Measurements from ENCODE around the gene GPX4.

The GPX4 gene

DNA sequence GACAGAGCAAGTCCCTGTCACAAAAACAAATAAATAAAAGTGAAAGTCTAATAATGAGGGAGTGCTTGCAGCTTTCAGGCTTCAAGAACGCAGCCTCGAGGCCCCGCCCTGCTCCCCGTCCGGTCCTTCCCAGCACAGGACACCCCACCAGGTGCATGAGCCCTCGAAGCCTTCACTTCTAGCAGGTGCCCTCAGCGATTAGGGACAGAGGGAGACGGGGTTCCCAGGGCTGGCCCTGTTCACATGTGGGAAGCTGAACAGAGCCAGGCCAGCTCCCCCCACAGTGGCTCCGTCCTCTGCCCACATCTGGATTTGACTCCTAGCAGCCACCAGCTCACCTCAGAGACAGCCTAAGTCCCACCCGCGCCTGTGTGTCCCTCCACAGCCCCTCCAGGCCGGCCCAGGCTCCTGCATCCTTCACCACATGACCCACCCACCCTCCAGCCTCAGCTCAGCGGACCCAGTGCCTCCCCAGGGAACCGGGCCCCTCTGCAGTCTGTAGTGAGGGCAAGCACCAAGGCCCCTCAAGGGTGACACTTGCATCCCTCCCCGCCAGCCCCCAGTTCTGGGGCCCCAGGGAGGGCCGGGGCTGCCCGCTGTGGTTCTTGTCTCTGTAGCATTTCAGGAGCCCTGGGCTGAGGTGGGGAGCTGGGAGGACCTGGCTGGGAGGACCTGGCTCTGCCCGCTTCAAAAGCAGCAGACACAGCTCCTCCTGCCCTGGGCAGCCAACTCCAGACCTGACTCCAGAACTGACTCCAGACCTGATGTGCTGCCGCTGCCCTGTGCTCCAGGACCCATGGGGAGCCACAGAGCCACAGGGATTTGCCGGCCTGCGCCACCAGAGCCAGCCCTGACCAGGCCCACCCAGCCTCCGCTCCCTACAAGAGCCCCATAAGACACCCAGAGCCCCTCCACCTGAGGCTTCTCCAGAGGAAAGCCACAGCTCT is 27.2 kb downstream of the GPX4 start:
- DNase-seq: peak in 1 of 2 donors; percentile 29
- Histone ChIP-seq H3K4me1 (peaks cover 0 to 60% (median 56%) of the 10 kb centered on the region in 4 donors), H3K27ac (peak overlapping the region; percentile 86), H3K36me3 (peaks cover 4 to 26% (median 18%) of the 10 kb centered on the region in 3 donors), H3K4me3 (peak overlapping the region; percentile 64 to 67), H3K9me3 (no peaks in the 10 kb centered on the region), H3K27me3 (no peaks in the 10 kb centered on the region)
- intact Hi-C loops (cut with DNase I; ENCODE audit: low total_unique reads): no loop called here
- no peak for TF ChIP-seq CTCF (IDR thresholded peaks at IDR 0.05)

GRCh38 chr19:1131718-1132551 is 28.1 kb downstream of the GPX4 start:
- intact Hi-C loops (cut with DNase I; ENCODE audit: low total_unique reads): no loop called here
- Histone ChIP-seq H3K4me1 (peaks cover 0 to 61% (median 48%) of the 10 kb centered on the region in 4 donors), H3K4me3 (peak overlapping the region; percentile 64 to 67)

DNA sequence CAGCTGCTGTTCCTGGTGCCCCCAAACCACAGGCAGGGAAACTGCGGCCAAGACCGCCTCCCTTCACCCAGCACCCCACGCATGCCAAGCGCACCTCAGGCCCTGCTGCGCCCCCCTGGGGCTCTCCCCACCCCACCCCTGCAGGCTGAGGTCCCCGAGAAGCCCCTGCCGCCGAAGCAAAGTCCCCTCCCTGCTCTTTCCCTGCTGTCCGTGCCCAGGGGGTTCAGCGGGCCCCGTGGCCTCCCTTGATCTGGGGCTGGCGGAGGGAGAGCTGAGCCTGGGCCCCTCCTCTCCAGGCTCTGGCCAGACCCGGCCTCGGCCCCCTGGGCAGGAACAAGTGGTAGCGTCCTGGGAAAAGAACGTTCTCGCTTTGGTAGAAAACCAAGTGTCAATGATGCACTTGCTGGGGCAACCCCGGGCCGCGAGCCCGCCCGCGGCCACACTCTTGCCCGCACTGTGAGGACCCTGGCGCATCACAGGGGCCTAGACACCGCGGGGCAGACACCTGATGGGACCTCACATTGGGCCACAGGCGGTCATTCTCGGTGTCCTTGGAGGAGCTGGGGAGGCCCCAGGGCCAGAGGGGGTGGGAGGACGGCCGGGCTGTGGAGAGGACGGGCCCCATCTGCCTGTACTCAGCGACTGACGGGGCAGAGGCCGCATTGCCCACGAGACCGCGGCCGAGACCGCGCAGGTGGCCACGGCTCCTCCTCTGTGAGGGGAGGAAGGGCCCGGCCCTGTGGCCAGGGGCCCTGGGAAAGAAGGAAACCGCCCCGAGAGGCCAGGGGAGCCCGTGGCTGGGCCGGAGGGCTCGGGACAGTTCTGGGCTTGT is 29.0 kb downstream of the GPX4 start:
- no peak for TF ChIP-seq CTCF (IDR thresholded peaks at IDR 0.05)
- H3K27me3 ChIP-seq: no peaks in the 10 kb centered on the region
- peaks cover 0 to 13% (median 1%) of the 10 kb centered on the region in 3 donors for H3K36me3 ChIP-seq
- peak overlapping the region; percentile 64 to 67 for H3K4me3 ChIP-seq
- H3K4me1 ChIP-seq: peaks cover 0 to 61% (median 44%) of the 10 kb centered on the region in 4 donors
- intact Hi-C loops (cut with DNase I; ENCODE audit: low total_unique reads): no loop called here
- no peaks in the 10 kb centered on the region for H3K9me3 ChIP-seq
- H3K27ac ChIP-seq: peak overlapping the region; percentile 86
- no peak for DNase-seq

More at GRCh38 chr19:1131718-1132551, 28.1 kb downstream of the GPX4 start:
- H3K27ac ChIP-seq: peak overlapping the region; percentile 86
- H3K27me3 ChIP-seq: no peaks in the 10 kb centered on the region
- no peaks in the 10 kb centered on the region for H3K9me3 ChIP-seq
- TF ChIP-seq CTCF (IDR thresholded peaks at IDR 0.05): peak; percentile 17 to 47
- peaks cover 0 to 22% (median 10%) of the 10 kb centered on the region in 3 donors for H3K36me3 ChIP-seq
- DNase-seq: peak; percentile 92

DNA sequence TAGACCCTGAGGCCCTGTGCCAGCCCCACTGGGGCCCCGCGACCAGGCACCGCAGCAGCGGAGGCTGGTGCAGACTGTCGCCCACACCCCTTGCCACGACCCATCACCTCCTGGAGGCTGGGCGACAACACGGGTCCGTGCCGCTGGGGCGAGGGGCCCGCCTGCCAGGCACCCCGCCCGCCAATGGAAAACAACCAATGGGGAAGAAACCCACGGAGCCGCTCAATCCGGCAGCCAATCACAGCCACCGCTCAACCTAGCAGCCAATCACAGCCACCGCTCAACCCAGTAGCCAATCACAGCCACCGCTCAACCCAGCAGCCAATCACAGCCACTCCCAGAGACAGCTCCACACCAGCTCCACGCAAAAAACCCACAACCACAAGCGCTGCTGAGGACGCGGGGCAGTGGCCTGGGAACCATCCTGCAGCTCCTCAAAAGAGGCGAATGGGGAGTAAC is 29.7 kb downstream of the GPX4 start:
- Histone ChIP-seq H3K27ac (peak overlapping the region; percentile 86), H3K4me3 (no peak overlapping the region), H3K27me3 (no peaks in the 10 kb centered on the region), H3K9me3 (no peaks in the 10 kb centered on the region), H3K36me3 (peaks cover 0 to 13% (median 0%) of the 10 kb centered on the region in 3 donors), H3K4me1 (peaks cover 0 to 61% (median 44%) of the 10 kb centered on the region in 4 donors)
- intact Hi-C loops (cut with DNase I; ENCODE audit: low total_unique reads): no loop called here
- no peak for TF ChIP-seq CTCF (IDR thresholded peaks at IDR 0.05)
- no peak for DNase-seq

GRCh38 chr19:1134431-1134830 is 30.6 kb downstream of the GPX4 start:
- H3K27ac ChIP-seq: no peak overlapping the region
- TF ChIP-seq CTCF (IDR thresholded peaks at IDR 0.05): no peak
- intact Hi-C loops (cut with DNase I; ENCODE audit: low total_unique reads): no loop called here
- no peak for DNase-seq
- H3K9me3 ChIP-seq: no peaks in the 10 kb centered on the region
- H3K4me1 ChIP-seq: peaks cover 0 to 57% (median 40%) of the 10 kb centered on the region in 4 donors
- no peak overlapping the region for H3K4me3 ChIP-seq
- H3K36me3 ChIP-seq: peaks cover 0 to 22% (median 6%) of the 10 kb centered on the region in 3 donors
- H3K27me3 ChIP-seq: no peaks in the 10 kb centered on the region

Measured in tibial artery (tissue), 4 donors.